Endothelial cell of umbilical vein (primary cell): ENCODE data around the gene ERVW-1. TPM values are rescaled to one million over a fixed set of nuclear protein-coding genes. Genes with fewer than 3 reads are reported as not detected.

ENCODE experiments used
- BruUV-seq: library from RNA; stranded (reverse); fragments of 400-500 nt; replicated peaks from 2 replicates; lab custom pipeline; 2021; lab: Mats Ljungman, UMichigan
- CTCF ChIA-PET: fragments of 300-600, 350-600 bp; sonication (Branson Sonifier 250); formaldehyde crosslinking; loops from one replicate; lab custom pipeline; 2021; ENCODE audit warnings: antibody characterized with exemption, inconsistent platforms; lab: Charles Lee
- POLR2A ChIA-PET: fragments of 300-600, 350-600 bp; sonication (Branson Sonifier 250); formaldehyde crosslinking; loops from one replicate; lab custom pipeline; 2021; ENCODE audit warnings: antibody characterized with exemption, inconsistent platforms; lab: Charles Lee
- DNase-seq: peaks from one replicate; pipeline ENCODE4 v3.0.0-alpha.2; 2011; ENCODE audit warnings: low read depth, low spot score
- FAIRE-seq: peaks from 2 replicates; lab custom pipeline; 2011; peaks lifted over from hg19 to GRCh38; lab: Jason Lieb, UNC
- H2AFZ ChIP-seq: 2 replicates; pipeline ENCODE4 v1.6.0; 2012; ENCODE audit warnings: low read depth, low read length, control low read depth, inconsistent platforms
- H3K27ac ChIP-seq: 2 replicates; pipeline ENCODE4 v1.5.1; 2011; ENCODE audit warnings: low read depth, mild to moderate bottlenecking, control low read depth, low read length, moderate library complexity; ENCODE audit not compliant: insufficient read depth
- H3K27me3 ChIP-seq, 2 experiments: 2 replicates each; pipeline versions ENCODE4 v1.6.0 to v1.6.1; 2011; ENCODE audit warnings: low read length in 2 of 2, mixed read lengths in 1 of 2; ENCODE audit not compliant: control insufficient read depth in 2 of 2, insufficient read depth in 2 of 2
- H3K36me3 ChIP-seq, 2 experiments: 2 replicates in 1 of 2; 3 replicates in 1 of 2; pipeline ENCODE4 v1.5.1; 2011; ENCODE audit warnings: low read length in 2 of 2, mild to moderate bottlenecking in 1 of 2, moderate library complexity in 1 of 2; ENCODE audit not compliant: control insufficient read depth in 2 of 2, insufficient read depth in 2 of 2; ENCODE audit errors: extremely low read depth in 1 of 2
- H3K4me1 ChIP-seq: 3 replicates; pipeline ENCODE4 v1.5.1; 2011; ENCODE audit warnings: mild to moderate bottlenecking, low read length; ENCODE audit not compliant: control insufficient read depth, insufficient read depth; ENCODE audit errors: extremely low read depth
- H3K4me2 ChIP-seq: 2 replicates; pipeline ENCODE4 v1.6.1; 2011; ENCODE audit warnings: low read length, control low read depth, mixed read lengths; ENCODE audit not compliant: insufficient read depth
- H3K4me3 ChIP-seq, 3 experiments: fragments of 200-600 bp in 1 of 3; sonication (generic), shearing (Covaris generic) in 1 of 3; replicated peaks in 1 of 3; 2 replicates each; pipeline ENCODE4 v1.5.1; 2011 to 2016; ENCODE audit warnings: control low read depth in 3 of 3, low read length in 3 of 3, mild to moderate bottlenecking in 2 of 3, inconsistent platforms in 1 of 3, low read depth in 1 of 3, moderate library complexity in 1 of 3; ENCODE audit not compliant: insufficient read depth in 1 of 3
- H3K79me2 ChIP-seq: 2 replicates; pipeline ENCODE4 v1.6.0; 2012; ENCODE audit warnings: low read length, inconsistent platforms; ENCODE audit not compliant: control insufficient read depth, insufficient read depth
- H3K9ac ChIP-seq: replicated peaks from 2 replicates; pipeline ENCODE3; 2011; ENCODE audit warnings: low read length, control low read depth; ENCODE audit not compliant: insufficient read depth; ENCODE audit errors: extremely low read depth
- H3K9me1 ChIP-seq: replicated peaks from 3 replicates; pipeline ENCODE4 v1.6.0; 2011; ENCODE audit warnings: mild to moderate bottlenecking, low read length; ENCODE audit not compliant: control insufficient read depth, insufficient read depth; ENCODE audit errors: extremely low read depth
- H3K9me3 ChIP-seq: replicated peaks from 2 replicates; pipeline ENCODE4 v1.5.1; 2012; ENCODE audit warnings: low read length, inconsistent platforms; ENCODE audit not compliant: control insufficient read depth, insufficient read depth
- H4K20me1 ChIP-seq: replicated peaks from 2 replicates; pipeline ENCODE3; 2011; ENCODE audit warnings: mild to moderate bottlenecking, low read length; ENCODE audit not compliant: control insufficient read depth, insufficient read depth; ENCODE audit errors: extremely low read depth
- CTCF ChIP-seq, 2 donors: IDR thresholded peaks; 1 replicate in 1 of 2; 2 replicates in 1 of 2; pipeline ENCODE4 v1.5.1; 2011; ENCODE audit warnings: low read length in 2 of 2, mild to moderate bottlenecking in 2 of 2, moderate library complexity in 2 of 2, control low read depth in 1 of 2, inconsistent platforms in 1 of 2, low read depth in 1 of 2; ENCODE audit not compliant: insufficient read depth in 1 of 2; ENCODE audit errors: extremely low read depth in 1 of 2
- EZH2 ChIP-seq: IDR thresholded peaks from 2 replicates; pipeline ENCODE4 v1.6.1; 2012; ENCODE audit warnings: borderline replicate concordance, low read depth, mild to moderate bottlenecking, moderate library complexity, low read length, inconsistent platforms; ENCODE audit not compliant: severe bottlenecking
- FOS ChIP-seq: IDR thresholded peaks from 2 replicates; pipeline ENCODE4 v1.6.1; 2011; ENCODE audit warnings: mild to moderate bottlenecking, low read length, moderate library complexity, borderline replicate concordance; ENCODE audit not compliant: insufficient read depth
- GATA2 ChIP-seq: IDR thresholded peaks from 2 replicates; pipeline ENCODE4 v1.7.0; 2011; ENCODE audit warnings: low read depth, mild to moderate bottlenecking, moderate library complexity, mixed read lengths, low read length; ENCODE audit not compliant: insufficient read length, insufficient read depth
- JUN ChIP-seq: IDR thresholded peaks from 2 replicates; pipeline ENCODE4 v1.6.1; 2011; ENCODE audit warnings: borderline replicate concordance, low read depth; ENCODE audit not compliant: insufficient read length, insufficient read depth
- MAX ChIP-seq: IDR thresholded peaks from 2 replicates; pipeline ENCODE4 v1.6.1; 2011; ENCODE audit not compliant: insufficient read depth, insufficient read length
- MYC ChIP-seq: IDR thresholded peaks from one replicate; pipeline ENCODE4 v1.6.1; 2011; ENCODE audit warnings: mild to moderate bottlenecking, low read depth, low read length
- POLR2A ChIP-seq: IDR thresholded peaks from 2 replicates; pipeline ENCODE4 v1.6.1; 2012; ENCODE audit warnings: low read depth, mild to moderate bottlenecking, control low read depth, low read length
- POLR2AphosphoS5 ChIP-seq: IDR thresholded peaks from 2 replicates; pipeline ENCODE4 v1.6.1; 2012; ENCODE audit warnings: low read depth, mild to moderate bottlenecking, control low read depth, low read length, moderate library complexity; ENCODE audit not compliant: insufficient read depth
- dilution Hi-C: fragments of 300-500 bp; cut with MboI; formaldehyde crosslinking; loops from one replicate; pipeline ENCODE4 v1.15.0; 2019; ENCODE audit warnings: low sequenced_read_pairs; ENCODE audit not compliant: extremely low pct_ligation_motif_present
- intact Hi-C: fragments of 100-400 bp; cut with micrococcal nuclease; formaldehyde crosslinking; loops from one replicate; pipeline ENCODE4 v1.10.0; 2022
- polyA plus RNA-seq, 4 experiments: library from polyadenylated mRNA; depleted of rRNA in 3 of 4; stranded (reverse) in 3 of 4; unstranded in 1 of 4; fragments of >200 nt; gene quantifications; 2 replicates each; pipeline versions ENCODE4 v1.2.1 to v1.2.3, GENCODE V29; 2011 to 2012; ENCODE audit warnings: missing spikeins in 1 of 4
- total RNA-seq: library from RNA; stranded (reverse); gene quantifications from 2 replicates; pipeline ENCODE4 v1.2.3, GENCODE V29; 2021

Gene ERVW-1
- total and polyA plus RNA-seq, 2 donors (not counting 3 experiments of a cell fraction or from before 2014, with no cell fraction given): not detected

DNA sequence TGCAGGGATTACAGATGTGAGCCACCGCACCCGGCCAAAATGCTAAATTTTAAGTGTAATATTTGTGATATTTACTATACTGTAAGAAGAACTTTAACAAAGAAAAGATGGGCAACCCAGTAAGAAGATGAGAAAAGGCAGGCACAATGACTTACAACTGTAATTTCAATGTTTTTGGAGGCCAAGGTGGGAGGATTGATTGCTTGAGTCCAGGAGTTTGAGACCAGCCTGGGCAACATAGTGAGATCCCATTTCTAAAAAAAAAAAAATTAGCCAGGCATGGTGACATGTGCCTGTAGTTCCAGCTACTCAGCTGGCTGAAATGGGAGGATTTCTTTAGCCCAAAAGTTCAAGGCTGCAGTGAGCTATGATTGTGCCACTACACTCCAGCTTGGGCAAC is 42.2 kb downstream of the ERVW-1 start:
- H4K20me1 ChIP-seq: no peaks in the 10 kb centered on the region
- no peaks in the 10 kb centered on the region for H3K36me3 ChIP-seq
- TF ChIP-seq GATA2 (no peak), JUN (no peak), CTCF (IDR thresholded peaks at IDR 0.05; ENCODE audit: extremely low read depth in 1 of 2, insufficient read depth in 1 of 2, low read depth in 1 of 2, low read length in 2 of 2) (no peak), FOS (no peak), POLR2A (no peak), EZH2 (no peak), MAX (no peak), MYC (no peak), POLR2AphosphoS5 (no peak)
- no peak overlapping the region for H3K4me3 ChIP-seq
- H3K79me2 ChIP-seq: no peaks in the 10 kb centered on the region
- H3K4me1 ChIP-seq: no peaks in the 10 kb centered on the region
- peaks cover 3 to 8% of the 10 kb centered on the region in 2 experiments for H3K27me3 ChIP-seq
- ChIA-PET POLR2A (no interaction called here), CTCF (interaction anchor here (1.4 kb wide), 1 partner anchor 12 kb away, joined by 4 read pairs; the partner anchor contains the start of gene GATAD1)
- no peaks in the 10 kb centered on the region for H3K9me3 ChIP-seq
- dilution Hi-C loops: no loop called here
- no peaks in the 10 kb centered on the region for H3K9me1 ChIP-seq
- DNase-seq (no peak), FAIRE-seq (no peak)
- intact Hi-C loops: no loop called here
- H3K4me2 ChIP-seq: no peak overlapping the region
- no peak overlapping the region for H2AFZ ChIP-seq
- BruUV-seq: no TSS peak
- H3K9ac ChIP-seq: no peak overlapping the region
- no peak overlapping the region for H3K27ac ChIP-seq
